H1 (cell line): ENCODE data around the gene MYO7B. TPM values are rescaled to one million over a fixed set of nuclear protein-coding genes. Genes with fewer than 3 reads are reported as not detected.

ENCODE experiments used
- CTCF ChIA-PET: fragments of 300-600 bp; sonication (Branson Sonifier 250); formaldehyde crosslinking; loops from one replicate; lab custom pipeline; 2021; ENCODE audit not compliant: partially characterized antibody; lab: Charles Lee
- POLR2A ChIA-PET: fragments of 300-600 bp; sonication (Branson Sonifier 250); formaldehyde crosslinking; loops from one replicate; lab custom pipeline; 2021; ENCODE audit warnings: inconsistent platforms; ENCODE audit not compliant: partially characterized antibody; lab: Charles Lee
- DNase-seq, 2 experiments: peaks; one replicate each; pipeline versions ENCODE4 v3.0.0 to v3.0.0-alpha.2; 2010 to 2022; ENCODE audit warnings: low spot score in 2 of 2, low read depth in 1 of 2, mixed read lengths in 1 of 2
- FAIRE-seq: peaks from 2 replicates; lab custom pipeline; 2011; peaks lifted over from hg19 to GRCh38; lab: Jason Lieb, UNC
- H2AFZ ChIP-seq: 2 replicates; pipeline ENCODE4 v1.8.1; 2012; ENCODE audit warnings: low read length, inconsistent platforms
- H2AK5ac ChIP-seq: 2 replicates; pipeline ENCODE4 v1.6.1; 2013; ENCODE audit warnings: low read depth, low read length
- H2BK120ac ChIP-seq: replicated peaks from 2 replicates; pipeline ENCODE3; 2013; ENCODE audit warnings: low read depth, low read length, inconsistent platforms
- H2BK12ac ChIP-seq: 2 replicates; pipeline ENCODE4 v1.6.1; 2013; ENCODE audit warnings: low read depth, low read length
- H2BK15ac ChIP-seq: 2 replicates; pipeline ENCODE4 v1.6.1; 2013; ENCODE audit warnings: low read length
- H2BK20ac ChIP-seq: 2 replicates; pipeline ENCODE4 v1.6.1; 2013; ENCODE audit warnings: low read length
- H2BK5ac ChIP-seq: 2 replicates; pipeline ENCODE4 v1.6.1; 2013; ENCODE audit warnings: low read depth, low read length
- H3K14ac ChIP-seq: 2 replicates; pipeline ENCODE4 v1.6.1; 2013; ENCODE audit warnings: inconsistent platforms; ENCODE audit not compliant: insufficient read length
- H3K18ac ChIP-seq: 2 replicates; pipeline ENCODE4 v1.6.1; 2013; ENCODE audit warnings: low read length; ENCODE audit errors: extremely low read depth
- H3K23ac ChIP-seq: 2 replicates; pipeline ENCODE4 v1.6.1; 2013; ENCODE audit warnings: inconsistent platforms; ENCODE audit not compliant: insufficient read length
- H3K23me2 ChIP-seq: 2 replicates; pipeline ENCODE4 v1.6.1; 2013; ENCODE audit warnings: low read depth, low read length
- H3K27ac ChIP-seq: 2 replicates; pipeline ENCODE4 v1.6.1; 2011; ENCODE audit warnings: low read depth, low read length, inconsistent platforms
- H3K27me3 ChIP-seq, 4 experiments: replicated peaks in 1 of 4; 1 replicate in 1 of 4; 2 replicates in 3 of 4; pipeline versions ENCODE4 v1.6.1 to v1.8.1; 2011 to 2013; ENCODE audit warnings: low read length in 3 of 4, mild to moderate bottlenecking in 3 of 4, inconsistent platforms in 2 of 4, mixed read lengths in 2 of 4, moderate library complexity in 1 of 4; ENCODE audit not compliant: control insufficient read depth in 3 of 4, insufficient read depth in 3 of 4; ENCODE audit errors: extremely low read depth in 1 of 4
- H3K36me3 ChIP-seq, 4 experiments: 2 replicates each; pipeline versions ENCODE4 v1.6.1 to v1.8.1; 2011 to 2013; ENCODE audit warnings: mild to moderate bottlenecking in 4 of 4, low read length in 3 of 4, moderate library complexity in 2 of 4, control low read depth in 1 of 4, inconsistent platforms in 1 of 4; ENCODE audit not compliant: insufficient read depth in 4 of 4, control insufficient read depth in 2 of 4
- H3K4ac ChIP-seq: replicated peaks from 2 replicates; pipeline ENCODE3; 2013; ENCODE audit warnings: low read length, low read depth, mixed read lengths, inconsistent platforms; ENCODE audit not compliant: insufficient read length
- H3K4me1 ChIP-seq, 4 experiments: replicated peaks in 1 of 4; 1 replicate in 1 of 4; 2 replicates in 3 of 4; pipeline versions ENCODE4 v1.6.1 to v1.8.1; 2011 to 2013; ENCODE audit warnings: low read length in 3 of 4, inconsistent platforms in 2 of 4, mixed read lengths in 1 of 4; ENCODE audit not compliant: insufficient read depth in 4 of 4, control insufficient read depth in 3 of 4
- H3K4me2 ChIP-seq, 2 experiments: 2 replicates each; pipeline versions ENCODE4 v1.6.1 to v1.8.1; 2011 to 2013; ENCODE audit warnings: low read depth in 2 of 2, low read length in 2 of 2, control low read depth in 1 of 2, inconsistent platforms in 1 of 2, mild to moderate bottlenecking in 1 of 2; ENCODE audit not compliant: insufficient read depth in 1 of 2
- H3K4me3 ChIP-seq, 4 experiments: fragments of 200-600, 300-600 bp in 1 of 4; sonication (generic), shearing (Covaris generic), sonication (Bioruptor Twin) in 1 of 4; 2 replicates each; pipeline versions ENCODE4 v1.5.1 to v1.8.1; 2011 to 2016; ENCODE audit warnings: low read length in 4 of 4, low read depth in 3 of 4, control low read depth in 2 of 4, inconsistent platforms in 2 of 4, mild to moderate bottlenecking in 2 of 4, mixed read lengths in 1 of 4, moderate library complexity in 1 of 4; ENCODE audit not compliant: insufficient read depth in 2 of 4; ENCODE audit errors: extremely low read depth in 1 of 4
- H3K56ac ChIP-seq: replicated peaks from 2 replicates; pipeline ENCODE3; 2013; ENCODE audit warnings: low read depth, mild to moderate bottlenecking, mixed read lengths, low read length, inconsistent platforms; ENCODE audit not compliant: insufficient read length
- H3K79me1 ChIP-seq: 2 replicates; pipeline ENCODE4 v1.6.1; 2013; ENCODE audit warnings: low read depth, low read length, control low read depth
- H3K79me2 ChIP-seq, 2 experiments: 2 replicates each; pipeline versions ENCODE4 v1.6.1 to v1.8.1; 2012 to 2013; ENCODE audit warnings: low read length in 2 of 2, mild to moderate bottlenecking in 2 of 2, inconsistent platforms in 1 of 2; ENCODE audit not compliant: insufficient read depth in 2 of 2, control insufficient read depth in 1 of 2
- H3K9ac ChIP-seq, 4 experiments: replicated peaks in 1 of 4; 1 replicate in 1 of 4; 2 replicates in 3 of 4; pipeline versions ENCODE4 v1.6.1 to v1.8.1; 2011 to 2013; ENCODE audit warnings: low read depth in 3 of 4, low read length in 3 of 4, control low read depth in 2 of 4, mild to moderate bottlenecking in 2 of 4, moderate library complexity in 2 of 4, inconsistent platforms in 1 of 4; ENCODE audit errors: extremely low read depth in 1 of 4
- H3K9me3 ChIP-seq, 2 experiments: 2 replicates each; pipeline versions ENCODE4 v1.6.1 to v1.8.1; 2012 to 2013; ENCODE audit warnings: mild to moderate bottlenecking in 2 of 2, moderate library complexity in 2 of 2, control low read depth in 1 of 2, inconsistent platforms in 1 of 2, low read depth in 1 of 2, low read length in 1 of 2, mixed read lengths in 1 of 2; ENCODE audit not compliant: insufficient read depth in 2 of 2
- H4K20me1 ChIP-seq, 2 experiments: replicated peaks in 1 of 2; 2 replicates each; pipeline versions ENCODE3 to v1.8.1; 2011 to 2013; ENCODE audit warnings: inconsistent platforms in 2 of 2, low read length in 2 of 2, mild to moderate bottlenecking in 1 of 2; ENCODE audit not compliant: insufficient read depth in 2 of 2, control insufficient read depth in 1 of 2
- H4K5ac ChIP-seq: 2 replicates; pipeline ENCODE4 v1.6.1; 2013; ENCODE audit warnings: low read length, low read depth, mixed read lengths, inconsistent platforms; ENCODE audit not compliant: insufficient read length
- H4K8ac ChIP-seq: 2 replicates; pipeline ENCODE4 v1.8.0; 2013; ENCODE audit warnings: mild to moderate bottlenecking, moderate library complexity, low read length, inconsistent platforms; ENCODE audit not compliant: insufficient read depth; ENCODE audit errors: extremely low read depth
- H4K91ac ChIP-seq: replicated peaks from 2 replicates; pipeline ENCODE3; 2013; ENCODE audit warnings: low read length, mixed read lengths, inconsistent platforms; ENCODE audit not compliant: insufficient read length
- BACH1 ChIP-seq: IDR thresholded peaks from 2 replicates; pipeline ENCODE4 v1.6.1; 2012; ENCODE audit warnings: low read length, improper control_type of control experiment
- CBX8 ChIP-seq: fragments of 300-800, 300-1000 bp; sonication (generic); IDR thresholded peaks from 2 replicates; pipeline ENCODE4 v1.7.1; 2016; ENCODE audit warnings: low read depth, low read length, borderline replicate concordance
- EZH2 ChIP-seq: fragments of 200-600 bp; sonication (generic); IDR thresholded peaks from 2 replicates; pipeline ENCODE4 v1.7.1; 2012; ENCODE audit warnings: low read depth, mild to moderate bottlenecking, moderate library complexity, low read length, inconsistent platforms; ENCODE audit not compliant: severe bottlenecking
- GABPA ChIP-seq: IDR thresholded peaks from 2 replicates; pipeline ENCODE4 v1.6.1; 2011; ENCODE audit warnings: mild to moderate bottlenecking, low read length, moderate library complexity, borderline replicate concordance; ENCODE audit not compliant: insufficient read depth
- HDAC2 ChIP-seq, 2 experiments: fragments of 300-600 bp in 1 of 2; sonication (generic) in 1 of 2; IDR thresholded peaks; 2 replicates each; pipeline ENCODE4 v1.6.1; 2011 to 2012; ENCODE audit warnings: low read depth in 2 of 2, low read length in 2 of 2, mild to moderate bottlenecking in 2 of 2, moderate library complexity in 2 of 2, borderline replicate concordance in 1 of 2, inconsistent platforms in 1 of 2
- JUND ChIP-seq: IDR thresholded peaks from 2 replicates; pipeline ENCODE4 v1.6.1; 2011; ENCODE audit warnings: mild to moderate bottlenecking, improper control_type of control experiment, low read length
- MAX ChIP-seq: IDR thresholded peaks from 2 replicates; pipeline ENCODE4 v1.6.1; 2012; ENCODE audit warnings: inconsistent platforms
- RBBP5 ChIP-seq: IDR thresholded peaks from 2 replicates; pipeline ENCODE4 v1.7.1; 2012; ENCODE audit warnings: low read depth, mild to moderate bottlenecking, inconsistent platforms, low read length, moderate library complexity, borderline replicate concordance
- SP2 ChIP-seq: IDR thresholded peaks from 2 replicates; pipeline ENCODE4 v1.6.1; 2012; ENCODE audit warnings: mild to moderate bottlenecking, low read length, inconsistent platforms
- SUZ12 ChIP-seq: fragments of 200-600 bp; sonication (generic); IDR thresholded peaks from 2 replicates; pipeline ENCODE4 v1.6.1; 2012; ENCODE audit warnings: mild to moderate bottlenecking, inconsistent platforms, low read length, moderate library complexity, mixed read lengths
- ZNF274 ChIP-seq: IDR thresholded peaks from 2 replicates; pipeline ENCODE4 v1.7.0; 2012; ENCODE audit warnings: low read length, borderline replicate concordance; ENCODE audit errors: extremely low read depth
- WGBS, 2 experiments: shearing (Covaris generic) in 1 of 2; methylation state at CpG; one replicate each; pipeline versions ENCODE4 v1.1.6 to v1.1.7; 2013 to 2015; ENCODE audit warnings: low lambda C conversion rate in 2 of 2, mixed read lengths in 2 of 2, inconsistent platforms in 1 of 2, low coverage in 1 of 2, missing lambda C conversion rate in 1 of 2; ENCODE audit not compliant: insufficient replicate concordance in 2 of 2, insufficient coverage in 1 of 2, insufficient read length in 1 of 2; ENCODE audit errors: extremely low coverage in 1 of 2, missing lambda C conversion rate in 1 of 2; 5-methylcytosine and 5-hydroxymethylcytosine counted together
- polyA plus RNA-seq, 7 experiments: library from polyadenylated mRNA; depleted of rRNA in 3 of 7; stranded (reverse) in 5 of 7; unstranded in 2 of 7; fragments of >200 nt in 5 of 7; fragments of 200-250 nt in 2 of 7; gene quantifications; 1 replicate in 5 of 7; 2 replicates in 1 of 7; 4 replicates in 1 of 7; pipeline versions ENCODE4 v1.2.1 to v1.2.3, GENCODE V29; 2011 to 2013; ENCODE audit warnings: missing spikeins in 2 of 7, mixed read lengths in 2 of 7
- total RNA-seq: library from RNA; stranded (reverse); fragmentation: NEBNext Ultra II Directional; extraction: Animal tissue kit (Norgen Biotek cat#: 25700); gene quantifications from 2 replicates; pipeline ENCODE4 v1.2.1, GENCODE V29; 2021

Gene MYO7B
- total and polyA plus RNA-seq, 2 of the 8 experiments (the other 6 are each of a cell fraction or from before 2014, with no cell fraction given) = not detected

- no peaks in the 10 kb centered on the region; a peak in 1 of 7 replicates for H3K4me1 ChIP-seq
- peaks cover 2% of the 10 kb centered on the region; the same call in 1 of the 2 replicates for H3K79me1 ChIP-seq
- no peak for FAIRE-seq
- H4K5ac ChIP-seq = no peak overlapping the region
- H3K14ac ChIP-seq = no peak overlapping the region
- no peak overlapping the region for H2BK20ac ChIP-seq
- 92% methylated on average over 10 of the region's 10 CpGs; no CpG with 5 or more reads in 1 of the 2 experiments for WGBS, 2 experiments
- no peak overlapping the region for H3K4me3 ChIP-seq
- peaks cover 9 to 39% (median 21%) of the 10 kb centered on the region in 4 experiments for H3K27me3 ChIP-seq
- 0 out of 2 replicates have a peak overlapping the region, but pooled peaks have one; percentile 24 for H2AK5ac ChIP-seq
- H3K56ac ChIP-seq = no peak overlapping the region
- H2AFZ ChIP-seq = no peak overlapping the region
- DNase-seq = no peak
- H2BK5ac ChIP-seq = no peak overlapping the region
- H3K36me3 ChIP-seq = no peaks in the 10 kb centered on the region
- no peak overlapping the region for H3K27ac ChIP-seq
- no peak overlapping the region for H3K23ac ChIP-seq
- no peak overlapping the region for H2BK120ac ChIP-seq
- no peak overlapping the region for H3K4ac ChIP-seq
- H2BK15ac ChIP-seq = no peak overlapping the region
- H3K18ac ChIP-seq = no peak overlapping the region
- peaks cover 2% of the 10 kb centered on the region; the same call in 1 of the 2 replicates for H3K23me2 ChIP-seq
- POLR2A ChIA-PET = no interaction called here
- H3K9ac ChIP-seq = no peak overlapping the region
- H4K20me1 ChIP-seq = no peaks in the 10 kb centered on the region
- H3K4me2 ChIP-seq = no peak overlapping the region
- H4K91ac ChIP-seq = no peak overlapping the region
- H2BK12ac ChIP-seq = no peak overlapping the region
- no peaks in the 10 kb centered on the region for H3K9me3 ChIP-seq
- CTCF ChIA-PET = no interaction called here
- H4K8ac ChIP-seq = no peak overlapping the region
- H3K79me2 ChIP-seq = no peaks in the 10 kb centered on the region
- TF ChIP-seq MAX = no peak
- no peak for TF ChIP-seq CBX8
- TF ChIP-seq JUND = no peak
- TF ChIP-seq EZH2 = no peak
- no peak for TF ChIP-seq BACH1
- TF ChIP-seq HDAC2 (IDR thresholded peaks at IDR 0.05; ENCODE audit: borderline replicate concordance in 1 of 2, low read depth in 2 of 2, low read length in 2 of 2) = no peak
- no peak for TF ChIP-seq GABPA
- TF ChIP-seq SP2 = no peak
- TF ChIP-seq RBBP5 = no peak
- no peak for TF ChIP-seq SUZ12
- no peak for TF ChIP-seq ZNF274
These were observed 134.8 kb downstream of the MYO7B start for GRCh38 chr2:127670055-127670956.
